Liver (tissue), 3 donors: Measurements from ENCODE around the gene FBXO24.

Source experiments
- FOXA1 ChIP-seq: IDR thresholded peaks from 2 replicates; pipeline ENCODE4 v1.6.1; 2016; ENCODE audit warnings: antibody characterized with exemption
- HNF4A ChIP-seq, 2 donors: conservative IDR thresholded peaks; 2 replicates each; pipeline ENCODE4 v1.6.1; 2016; ENCODE audit warnings: antibody characterized with exemption in 2 of 2, mild to moderate bottlenecking in 2 of 2
- HNF4G ChIP-seq: IDR thresholded peaks from 2 replicates; pipeline ENCODE4 v1.6.1; 2016; ENCODE audit warnings: antibody characterized with exemption
- JUND ChIP-seq, 2 donors: IDR thresholded peaks; 2 replicates each; pipeline ENCODE4 v1.6.1; 2016; ENCODE audit warnings: antibody characterized with exemption in 2 of 2
- RAD21 ChIP-seq, 2 donors: IDR thresholded peaks; 2 replicates each; pipeline ENCODE4 v1.6.1; 2016; ENCODE audit warnings: antibody characterized with exemption in 2 of 2, mild to moderate bottlenecking in 2 of 2
- SP1 ChIP-seq: IDR thresholded peaks from 2 replicates; pipeline ENCODE4 v1.6.1; 2018; ENCODE audit warnings: antibody characterized with exemption, mild to moderate bottlenecking
- TAF1 ChIP-seq: conservative IDR thresholded peaks from 2 replicates; pipeline ENCODE4 v1.6.1; 2016; ENCODE audit warnings: antibody characterized with exemption, mild to moderate bottlenecking
- YY1 ChIP-seq: IDR thresholded peaks from 2 replicates; pipeline ENCODE4 v1.6.1; 2016; ENCODE audit warnings: antibody characterized with exemption, mild to moderate bottlenecking
- TF ChIP-seq, protein P1 (sequence below): fragments of 150-350 bp; IDR thresholded peaks from 2 replicates; pipeline ENCODE4 v1.5.1; 2017; ENCODE audit warnings: improper control_type of control experiment, low read depth, low read length; ENCODE audit not compliant: missing input control
- TF ChIP-seq, protein P2 (sequence below): IDR thresholded peaks from 2 replicates; pipeline ENCODE4 v1.6.1; 2016; ENCODE audit warnings: antibody characterized with exemption, mild to moderate bottlenecking
- TF ChIP-seq, protein P3 (sequence below): IDR thresholded peaks from 2 replicates; pipeline ENCODE4 v1.6.1; 2016; ENCODE audit warnings: antibody characterized with exemption
- donor health status: healthy.
- donor health status: healthy.

DNA sequence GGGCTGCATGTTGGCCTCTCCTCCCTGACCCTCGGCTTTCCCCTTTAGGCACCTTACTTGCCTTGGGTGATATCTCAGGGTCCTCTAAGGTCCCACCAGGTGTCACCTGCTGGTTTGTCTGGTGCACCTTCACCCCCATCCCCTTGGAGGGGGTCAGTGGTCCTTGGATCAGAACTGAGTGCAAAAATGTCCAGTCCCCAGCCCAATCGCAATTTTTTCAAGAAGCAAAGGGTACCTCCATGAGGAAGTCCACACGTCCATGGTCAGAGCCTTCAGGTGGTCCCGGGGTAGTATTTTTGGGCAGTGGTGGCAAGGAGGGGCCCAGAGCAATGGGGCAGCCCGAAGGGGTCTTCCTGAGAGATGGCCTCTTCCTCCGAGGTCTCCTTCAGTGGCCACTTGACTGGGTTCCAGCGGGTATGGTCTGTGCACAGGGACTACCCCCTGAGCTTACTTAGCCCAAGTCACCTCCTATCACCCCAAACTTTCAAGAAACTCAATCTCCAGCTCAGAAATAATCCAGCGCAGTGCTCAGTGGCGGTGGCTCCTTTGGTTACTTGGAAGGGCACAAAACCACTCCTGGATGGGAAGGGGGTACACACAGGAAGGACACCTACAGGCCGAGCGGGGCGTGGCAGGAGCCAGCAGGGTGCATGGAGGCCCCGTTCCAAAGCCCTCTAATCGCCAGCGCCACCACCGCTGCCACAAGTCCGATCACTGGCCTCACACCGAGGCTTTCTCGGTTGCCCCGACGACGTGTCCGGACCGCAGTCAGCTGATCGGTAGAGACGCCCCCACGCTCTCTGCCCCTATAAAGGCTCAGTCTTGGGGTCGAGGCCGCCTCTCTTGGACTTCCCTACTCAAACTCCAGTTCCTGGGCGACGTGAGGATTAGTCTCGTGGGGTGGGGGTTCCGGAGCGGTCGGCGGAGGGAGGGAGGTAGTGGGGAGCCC lies 17.0 kb upstream of the FBXO24 start:
- TF ChIP-seq, protein P1, sequence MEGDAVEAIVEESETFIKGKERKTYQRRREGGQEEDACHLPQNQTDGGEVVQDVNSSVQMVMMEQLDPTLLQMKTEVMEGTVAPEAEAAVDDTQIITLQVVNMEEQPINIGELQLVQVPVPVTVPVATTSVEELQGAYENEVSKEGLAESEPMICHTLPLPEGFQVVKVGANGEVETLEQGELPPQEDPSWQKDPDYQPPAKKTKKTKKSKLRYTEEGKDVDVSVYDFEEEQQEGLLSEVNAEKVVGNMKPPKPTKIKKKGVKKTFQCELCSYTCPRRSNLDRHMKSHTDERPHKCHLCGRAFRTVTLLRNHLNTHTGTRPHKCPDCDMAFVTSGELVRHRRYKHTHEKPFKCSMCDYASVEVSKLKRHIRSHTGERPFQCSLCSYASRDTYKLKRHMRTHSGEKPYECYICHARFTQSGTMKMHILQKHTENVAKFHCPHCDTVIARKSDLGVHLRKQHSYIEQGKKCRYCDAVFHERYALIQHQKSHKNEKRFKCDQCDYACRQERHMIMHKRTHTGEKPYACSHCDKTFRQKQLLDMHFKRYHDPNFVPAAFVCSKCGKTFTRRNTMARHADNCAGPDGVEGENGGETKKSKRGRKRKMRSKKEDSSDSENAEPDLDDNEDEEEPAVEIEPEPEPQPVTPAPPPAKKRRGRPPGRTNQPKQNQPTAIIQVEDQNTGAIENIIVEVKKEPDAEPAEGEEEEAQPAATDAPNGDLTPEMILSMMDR: peak; percentile 77
- peak; percentile 45 for TF ChIP-seq SP1
- TF ChIP-seq, protein P2, sequence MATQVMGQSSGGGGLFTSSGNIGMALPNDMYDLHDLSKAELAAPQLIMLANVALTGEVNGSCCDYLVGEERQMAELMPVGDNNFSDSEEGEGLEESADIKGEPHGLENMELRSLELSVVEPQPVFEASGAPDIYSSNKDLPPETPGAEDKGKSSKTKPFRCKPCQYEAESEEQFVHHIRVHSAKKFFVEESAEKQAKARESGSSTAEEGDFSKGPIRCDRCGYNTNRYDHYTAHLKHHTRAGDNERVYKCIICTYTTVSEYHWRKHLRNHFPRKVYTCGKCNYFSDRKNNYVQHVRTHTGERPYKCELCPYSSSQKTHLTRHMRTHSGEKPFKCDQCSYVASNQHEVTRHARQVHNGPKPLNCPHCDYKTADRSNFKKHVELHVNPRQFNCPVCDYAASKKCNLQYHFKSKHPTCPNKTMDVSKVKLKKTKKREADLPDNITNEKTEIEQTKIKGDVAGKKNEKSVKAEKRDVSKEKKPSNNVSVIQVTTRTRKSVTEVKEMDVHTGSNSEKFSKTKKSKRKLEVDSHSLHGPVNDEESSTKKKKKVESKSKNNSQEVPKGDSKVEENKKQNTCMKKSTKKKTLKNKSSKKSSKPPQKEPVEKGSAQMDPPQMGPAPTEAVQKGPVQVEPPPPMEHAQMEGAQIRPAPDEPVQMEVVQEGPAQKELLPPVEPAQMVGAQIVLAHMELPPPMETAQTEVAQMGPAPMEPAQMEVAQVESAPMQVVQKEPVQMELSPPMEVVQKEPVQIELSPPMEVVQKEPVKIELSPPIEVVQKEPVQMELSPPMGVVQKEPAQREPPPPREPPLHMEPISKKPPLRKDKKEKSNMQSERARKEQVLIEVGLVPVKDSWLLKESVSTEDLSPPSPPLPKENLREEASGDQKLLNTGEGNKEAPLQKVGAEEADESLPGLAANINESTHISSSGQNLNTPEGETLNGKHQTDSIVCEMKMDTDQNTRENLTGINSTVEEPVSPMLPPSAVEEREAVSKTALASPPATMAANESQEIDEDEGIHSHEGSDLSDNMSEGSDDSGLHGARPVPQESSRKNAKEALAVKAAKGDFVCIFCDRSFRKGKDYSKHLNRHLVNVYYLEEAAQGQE: peak; percentile 82
- no peak for TF ChIP-seq TAF1
- no peak for TF ChIP-seq FOXA1
- peak; percentile 60 to 66 for TF ChIP-seq RAD21 (IDR thresholded peaks at IDR 0.05)
- peak; percentile 61 for TF ChIP-seq YY1
- TF ChIP-seq JUND (IDR thresholded peaks at IDR 0.05): no peak
- no peak for TF ChIP-seq HNF4G
- TF ChIP-seq HNF4A (conservative IDR thresholded peaks at IDR 0.05): peak; percentile 53 to 69
- TF ChIP-seq, protein P3, sequence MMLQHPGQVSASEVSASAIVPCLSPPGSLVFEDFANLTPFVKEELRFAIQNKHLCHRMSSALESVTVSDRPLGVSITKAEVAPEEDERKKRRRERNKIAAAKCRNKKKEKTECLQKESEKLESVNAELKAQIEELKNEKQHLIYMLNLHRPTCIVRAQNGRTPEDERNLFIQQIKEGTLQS: no peak
